GM23338 (cell line): ENCODE measurements around the gene ATF7. TPM values are rescaled to one million over a fixed set of nuclear protein-coding genes. Genes with fewer than 3 reads are reported as not detected.

Experiments used
- ATAC-seq: fragments of 200-7000 bp; cut with Tn5 transposase; 3 replicates; pipeline ENCODE4 v1.9.1; 2020
- DNase-seq: peaks from one replicate; pipeline ENCODE4 v3.0.0-alpha.2; 2015; ENCODE audit warnings: low spot score
- H2AFZ ChIP-seq: fragments of 200-600 bp; sonication (generic); 2 replicates; pipeline ENCODE4 v1.8.0; 2016; ENCODE audit warnings: antibody characterized with exemption, mild to moderate bottlenecking, moderate library complexity
- H3F3A ChIP-seq: fragments of 200-600 bp; sonication (generic); replicated peaks from 2 replicates; pipeline ENCODE4 v1.8.0; 2017; ENCODE audit warnings: antibody characterized with exemption, mixed run types, low read depth
- H3K27ac ChIP-seq: fragments of 200-600 bp; sonication (generic); 2 replicates; pipeline ENCODE4 v1.6.1; 2016; ENCODE audit warnings: low read depth
- H3K27me3 ChIP-seq: fragments of 200-600 bp; sonication (generic); 2 replicates; pipeline ENCODE4 v1.8.0; 2016; ENCODE audit warnings: mild to moderate bottlenecking, mixed run types, moderate library complexity; ENCODE audit not compliant: insufficient read depth
- H3K36me3 ChIP-seq: fragments of 200-600 bp; sonication (generic); 2 replicates; pipeline ENCODE4 v1.8.0; 2016; ENCODE audit warnings: mild to moderate bottlenecking; ENCODE audit not compliant: insufficient read depth
- H3K4me1 ChIP-seq: fragments of 200-600 bp; sonication (generic); 2 replicates; pipeline ENCODE4 v1.8.0; 2016; ENCODE audit warnings: mild to moderate bottlenecking, moderate library complexity; ENCODE audit not compliant: insufficient read depth
- H3K4me2 ChIP-seq: fragments of 200-600 bp; sonication (generic); 2 replicates; pipeline ENCODE4 v1.7.1; 2017; ENCODE audit warnings: mixed run types
- H3K4me3 ChIP-seq: fragments of 200-600 bp; sonication (generic); 2 replicates; pipeline ENCODE4 v1.6.1; 2016; ENCODE audit warnings: mixed run types
- H3K79me2 ChIP-seq: fragments of 200-600 bp; sonication (generic); replicated peaks from 2 replicates; pipeline ENCODE4 v1.8.0; 2017; ENCODE audit warnings: mild to moderate bottlenecking; ENCODE audit not compliant: insufficient read depth
- H3K9me2 ChIP-seq: fragments of 200-600 bp; sonication (generic); 2 replicates; pipeline ENCODE4 v1.8.0; 2017; ENCODE audit not compliant: insufficient read depth
- H4K20me1 ChIP-seq: fragments of 200-600 bp; sonication (generic); replicated peaks from 2 replicates; pipeline ENCODE4 v1.8.0; 2017; ENCODE audit warnings: mild to moderate bottlenecking; ENCODE audit not compliant: insufficient read depth
- H3K27ac Mint-ChIP-seq: 2 replicates; pipeline ENCODE4 v1.8.0; 2020; ENCODE audit warnings: inconsistent platforms, mild to moderate bottlenecking, moderate library complexity, mixed read lengths
- H3K27me3 Mint-ChIP-seq: 3 replicates; pipeline ENCODE4 v1.8.0; 2022; ENCODE audit warnings: low read depth, mild to moderate bottlenecking, moderate library complexity, mixed read lengths, inconsistent platforms; ENCODE audit not compliant: insufficient read depth, poor library complexity
- H3K36me3 Mint-ChIP-seq: 3 replicates; pipeline ENCODE4 v1.8.0; 2021; ENCODE audit warnings: low read depth, mild to moderate bottlenecking, inconsistent platforms, moderate library complexity, mixed read lengths
- H3K4me1 Mint-ChIP-seq: 3 replicates; pipeline ENCODE4 v1.8.0; 2020; ENCODE audit warnings: mild to moderate bottlenecking, inconsistent platforms, mixed read lengths
- H3K4me3 Mint-ChIP-seq: 3 replicates; pipeline ENCODE4 v1.8.0; 2021; ENCODE audit warnings: moderate library complexity, mild to moderate bottlenecking, inconsistent platforms, mixed read lengths
- H3K9me3 Mint-ChIP-seq: 3 replicates; pipeline ENCODE4 v1.8.0; 2020; ENCODE audit warnings: moderate library complexity, mild to moderate bottlenecking, inconsistent platforms, mixed read lengths
- CTCF ChIP-seq, 2 experiments: fragments of 200-600 bp in 1 of 2; sonication (generic) in 1 of 2; conservative IDR thresholded peaks; 2 replicates each; pipeline versions ENCODE4 v1.5.1 to v1.6.1; 2016 to 2017; ENCODE audit warnings: antibody characterized with exemption in 2 of 2, low read depth in 2 of 2, mild to moderate bottlenecking in 2 of 2, moderate library complexity in 1 of 2
- EZH2phosphoT487 ChIP-seq: fragments of 200-600 bp; sonication (generic); IDR thresholded peaks from one replicate; pipeline ENCODE4 v1.8.1; 2018; ENCODE audit warnings: antibody characterized with exemption; ENCODE audit not compliant: unreplicated experiment
- NANOG ChIP-seq: IDR thresholded peaks from 2 replicates; pipeline ENCODE4 v1.6.1; 2016; ENCODE audit warnings: antibody characterized with exemption, borderline replicate concordance
- REST ChIP-seq: IDR thresholded peaks from one replicate; pipeline ENCODE4 v1.6.1; 2018; ENCODE audit warnings: antibody characterized with exemption; ENCODE audit not compliant: unreplicated experiment
- STAT1 ChIP-seq: IDR thresholded peaks from one replicate; pipeline ENCODE4 v1.6.1; 2016; ENCODE audit warnings: antibody characterized with exemption; ENCODE audit not compliant: unreplicated experiment
- ZNF114 ChIP-seq: fragments of 250-450 bp; sonication (Bioruptor Pico); IDR thresholded peaks from 2 replicates; pipeline ENCODE4 v1.5.0; 2020; ENCODE audit warnings: mild to moderate bottlenecking, moderate library complexity
- ZNF462 ChIP-seq: fragments of 250-450 bp; sonication (Bioruptor Pico); IDR thresholded peaks from 2 replicates; pipeline ENCODE4 v1.5.0; 2020; ENCODE audit warnings: mild to moderate bottlenecking, moderate library complexity
- polyA plus RNA-seq: library from polyadenylated mRNA; unstranded; fragments of >200 nt; fragmentation: Nextera tagmentation; extraction: Ambion mirVana; gene quantifications from 2 replicates; pipeline ENCODE4 v1.2.1, GENCODE V29; 2016
- total RNA-seq: library from RNA; depleted of rRNA; stranded (reverse); fragments of >200 nt; shearing (Covaris generic); gene quantifications from 2 replicates; pipeline ENCODE4 v1.2.3, GENCODE V29; 2014

The ATF7 gene
- total and polyA plus RNA-seq, 2 experiments from 2014 or later = 13.9 to 16.3 TPM

- TF ChIP-seq ZNF462 = no peak
- no peak for TF ChIP-seq EZH2phosphoT487
- no peak for TF ChIP-seq NANOG
- no peak for TF ChIP-seq REST
- no peak for TF ChIP-seq STAT1
Measured at GRCh38 chr12:53613821-53614220, 12.4 kb downstream of the ATF7 start (continued).

- H3K36me3 Mint-ChIP-seq = no peaks in the 10 kb centered on the region
- Histone ChIP-seq H3K4me3 (no peak overlapping the region), H2AFZ (no peak overlapping the region), H3K4me2 (no peak overlapping the region), H3K36me3 (no peaks in the 10 kb centered on the region), H4K20me1 (0 out of 2 replicates have a peak, but pooled peaks cover 4% of the 10 kb centered on the region), H3K27ac (no peak overlapping the region), H3K9me2 (no peaks in the 10 kb centered on the region), H3K79me2 (peaks cover 17% of the 10 kb centered on the region; the same call in 1 of the 2 replicates), H3F3A (no peaks in the 10 kb centered on the region), H3K4me1 (no peaks in the 10 kb centered on the region), H3K27me3 (no peaks in the 10 kb centered on the region)
- peaks cover 3% of the 10 kb centered on the region for H3K4me1 Mint-ChIP-seq
- DNase-seq (no peak), ATAC-seq (no peak)
- H3K27ac Mint-ChIP-seq = no peak overlapping the region
- H3K27me3 Mint-ChIP-seq = peaks cover 2% of the 10 kb centered on the region
- H3K4me3 Mint-ChIP-seq = no peak overlapping the region
- TF ChIP-seq ZNF114 (CRISPR knock-in tag) (no peak), CTCF (conservative IDR thresholded peaks at IDR 0.05; ENCODE audit: low read depth in 2 of 2) (no peak), NANOG (no peak)
- H3K9me3 Mint-ChIP-seq = no peaks in the 10 kb centered on the region
Measured at GRCh38 chr12:53612978-53613377, 13.2 kb downstream of the ATF7 start.
